ENCODE results near the gene FGFBP2.

FGFBP2 gene

DNA sequence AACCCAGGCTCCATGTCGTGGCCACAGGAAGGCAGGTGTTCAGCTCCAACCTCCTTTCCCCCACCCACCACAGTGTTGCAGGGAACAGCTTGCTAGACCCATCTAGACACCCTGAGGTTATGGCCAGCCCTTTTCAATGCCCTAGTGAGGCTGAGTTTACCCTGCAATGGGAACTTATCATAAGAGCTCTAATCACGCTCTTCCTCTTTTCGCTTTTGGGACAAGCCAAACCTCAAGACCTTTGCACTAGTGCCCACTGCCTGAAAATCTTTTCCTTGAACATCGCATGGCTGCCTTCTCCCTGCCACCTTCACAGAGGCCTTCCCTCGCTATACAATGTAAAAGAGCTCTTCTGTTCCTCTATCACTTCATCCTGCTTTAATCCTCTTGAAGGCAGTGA lies 2.4 kb upstream of the FGFBP2 start:
- no peak for DNase-seq

DNA sequence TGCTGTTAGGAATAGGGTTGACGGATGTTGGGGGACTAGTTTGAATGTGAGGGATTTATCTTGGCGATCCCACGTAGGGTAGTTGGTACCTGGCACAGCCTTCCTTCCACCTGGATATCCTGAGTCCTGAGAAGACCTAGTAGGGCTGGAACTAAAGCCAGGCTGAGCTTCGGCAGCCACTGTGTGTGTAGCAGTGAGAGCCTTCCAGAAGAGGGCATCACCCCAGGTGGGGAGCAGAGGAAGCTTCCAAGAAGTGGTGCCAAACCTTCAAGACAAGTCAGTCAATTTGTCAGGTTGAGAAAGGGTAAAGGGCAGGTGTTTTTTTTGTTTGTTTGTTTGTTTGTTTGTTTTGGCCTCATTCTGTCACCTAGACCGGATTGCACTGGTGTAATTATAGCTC lies 1.2 kb upstream of the FGFBP2 start:
- DNase-seq, result no peak

DNA sequence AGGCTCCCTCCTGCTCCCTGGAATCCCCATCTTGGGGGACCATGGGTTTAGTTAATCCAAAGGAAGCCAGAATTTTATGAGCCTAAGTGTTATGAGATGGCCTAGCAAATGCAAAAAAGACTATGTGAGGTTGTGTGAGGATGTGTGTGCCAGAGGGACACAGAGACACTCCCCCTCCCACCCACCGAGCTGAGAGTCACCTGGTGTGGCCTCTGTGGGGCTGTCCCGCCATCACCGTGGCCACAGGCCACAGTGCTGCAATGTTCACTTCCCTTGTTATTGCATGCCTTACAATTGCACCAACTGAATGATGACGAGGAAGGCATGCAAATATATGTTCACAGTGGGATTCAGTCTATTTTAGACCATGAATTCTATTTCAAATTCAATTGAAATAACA lies 601 bp upstream of the FGFBP2 start:
- DNase-seq, result peak; percentile 45 to 52

DNA sequence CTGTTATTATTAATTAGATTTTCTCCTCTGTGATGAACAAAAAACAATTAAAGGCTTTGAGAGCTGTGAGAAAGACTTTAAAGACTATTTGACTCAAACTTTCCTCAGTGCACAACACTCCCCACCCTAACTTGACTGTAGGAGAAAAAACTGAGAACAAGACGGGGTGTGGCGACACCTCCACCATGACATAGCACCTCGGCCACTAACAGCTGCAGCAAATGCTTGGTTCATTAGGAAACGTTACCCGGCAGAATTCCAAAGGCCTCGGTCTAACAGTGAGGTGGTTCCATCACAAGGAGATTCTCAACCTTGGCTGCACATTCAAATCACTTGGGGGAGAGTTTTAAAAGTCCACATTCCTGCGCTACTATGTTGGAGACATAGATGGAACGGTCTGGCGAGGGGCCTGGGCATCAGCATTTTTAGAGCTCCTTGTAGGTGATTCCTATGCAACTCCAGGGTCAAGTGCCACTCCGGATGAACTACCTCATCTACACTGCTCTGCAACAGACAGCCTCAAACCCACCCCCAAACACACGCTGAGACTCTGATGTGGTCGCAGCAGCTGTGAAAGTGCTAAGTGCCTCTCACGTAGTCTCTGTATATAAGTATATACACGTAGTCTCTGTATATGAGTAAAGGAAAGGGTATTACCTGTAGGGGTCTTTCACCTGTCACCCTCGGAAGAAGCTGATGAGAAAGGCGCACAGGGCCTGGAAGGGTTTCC lies 1.0 kb downstream of the FGFBP2 start:
- DNase-seq, result peak; percentile 43 to 51

DNA sequence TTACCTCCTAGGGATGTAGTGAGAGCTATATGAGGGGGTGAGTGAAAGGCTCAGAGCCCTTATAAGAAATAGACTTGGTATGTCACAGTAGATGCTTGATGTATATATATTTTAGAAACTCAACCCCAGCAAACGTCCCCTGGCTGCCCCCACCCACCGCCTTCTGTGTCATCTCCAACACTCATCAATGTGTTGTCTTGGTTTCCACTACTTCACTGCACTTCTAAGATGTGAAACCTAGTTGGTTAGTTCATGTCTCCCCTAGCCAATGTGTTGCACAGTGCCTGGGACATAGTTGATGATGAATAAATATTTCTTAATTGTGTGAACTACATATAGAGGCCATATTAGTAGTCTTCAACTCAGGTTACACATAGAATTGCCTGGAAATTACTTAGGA lies 4.4 kb downstream of the FGFBP2 start:
- no peak for DNase-seq

DNA sequence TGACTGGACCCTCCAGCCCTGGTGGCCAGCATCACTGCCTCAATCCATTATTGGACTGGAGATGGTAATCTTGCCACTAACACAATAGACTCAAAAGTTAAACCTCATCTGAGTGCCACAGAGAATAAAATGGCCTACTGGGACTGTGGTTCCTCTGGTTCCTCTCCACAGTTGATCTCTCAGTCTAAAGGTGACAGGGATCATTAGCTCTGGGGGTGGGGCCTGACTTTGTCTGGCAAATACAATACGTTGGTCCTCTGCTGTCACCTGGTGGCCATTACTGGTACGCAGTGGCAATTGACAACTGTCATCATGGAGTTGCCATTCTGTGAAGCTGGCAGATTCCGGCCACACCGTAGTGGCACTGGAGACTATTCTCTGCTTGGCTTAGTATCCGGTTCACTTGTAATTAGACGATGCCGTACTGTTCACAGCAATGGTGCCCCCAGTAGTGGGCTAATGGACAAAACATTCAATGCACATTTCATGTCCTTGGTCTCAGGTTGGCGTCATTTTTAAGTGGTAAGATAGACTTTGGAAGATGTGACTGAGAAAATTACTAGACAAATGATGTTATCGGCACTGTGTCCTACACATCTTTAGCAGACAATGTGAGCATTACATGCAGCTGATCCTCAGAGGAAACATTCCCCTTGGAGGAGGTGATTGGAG lies 6.7 kb downstream of the FGFBP2 start:
- DNase-seq, result peak; percentile 80 to 83

DNA sequence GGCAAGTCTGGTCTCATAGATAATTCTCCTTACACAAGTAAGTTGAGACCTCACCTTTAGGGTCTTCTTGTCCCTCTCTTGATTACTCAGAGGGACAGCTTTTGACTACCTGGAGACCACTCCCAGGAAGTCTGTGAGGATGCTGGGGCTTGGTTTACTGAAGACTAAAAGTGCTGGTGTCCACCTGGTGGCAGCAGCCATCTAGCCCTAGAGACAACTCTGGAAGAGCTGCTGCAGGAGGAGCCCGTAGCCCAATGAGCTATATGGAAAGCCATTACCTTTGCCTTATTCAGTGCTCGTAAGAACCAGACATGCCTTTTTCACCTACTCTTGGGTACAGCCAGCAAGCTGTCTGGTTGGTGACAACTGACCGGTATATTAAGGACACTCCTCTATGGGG lies 7.3 kb downstream of the FGFBP2 start:
- DNase-seq, result no peak

DNA sequence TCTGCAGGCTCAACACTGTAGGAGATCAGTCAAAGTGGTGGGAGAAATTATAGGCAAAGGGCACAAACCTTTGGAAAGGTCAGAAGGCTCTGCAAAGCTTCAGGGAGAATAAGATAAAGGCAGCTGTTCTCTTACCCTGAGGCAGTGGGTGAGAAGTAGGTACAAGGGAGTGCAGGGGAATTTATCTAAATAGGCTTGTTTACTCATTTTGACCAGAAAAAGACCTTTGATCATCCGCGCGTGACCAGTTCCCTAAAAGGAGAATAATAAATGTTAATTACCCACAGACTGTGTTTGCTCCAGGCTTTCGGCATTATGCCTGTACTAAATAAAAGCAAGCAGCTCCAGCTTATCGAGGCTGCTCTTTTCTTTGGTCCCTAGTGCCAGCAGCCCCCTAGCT lies 9.3 kb downstream of the FGFBP2 start:
- no peak for DNase-seq

DNA sequence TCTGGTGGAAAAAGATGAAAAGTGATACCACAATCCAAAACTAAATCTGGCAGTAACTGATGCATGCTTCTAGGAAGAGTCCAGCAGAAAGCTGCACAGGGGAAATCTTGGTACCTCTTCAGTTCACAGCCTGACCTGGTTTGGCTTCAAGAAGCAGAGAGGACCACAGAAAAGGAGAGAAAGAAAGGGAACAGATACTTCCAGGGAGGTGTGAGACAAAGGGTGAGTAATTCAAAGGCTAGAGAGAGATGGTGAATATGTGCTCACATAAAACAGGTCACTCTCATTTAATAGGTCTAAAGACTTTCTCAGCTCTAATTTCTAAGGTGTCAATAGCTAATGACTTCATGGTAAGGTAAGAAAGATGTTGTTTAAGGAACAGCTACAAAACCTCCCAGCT lies 11.2 kb downstream of the FGFBP2 start:
- no peak for DNase-seq

DNA sequence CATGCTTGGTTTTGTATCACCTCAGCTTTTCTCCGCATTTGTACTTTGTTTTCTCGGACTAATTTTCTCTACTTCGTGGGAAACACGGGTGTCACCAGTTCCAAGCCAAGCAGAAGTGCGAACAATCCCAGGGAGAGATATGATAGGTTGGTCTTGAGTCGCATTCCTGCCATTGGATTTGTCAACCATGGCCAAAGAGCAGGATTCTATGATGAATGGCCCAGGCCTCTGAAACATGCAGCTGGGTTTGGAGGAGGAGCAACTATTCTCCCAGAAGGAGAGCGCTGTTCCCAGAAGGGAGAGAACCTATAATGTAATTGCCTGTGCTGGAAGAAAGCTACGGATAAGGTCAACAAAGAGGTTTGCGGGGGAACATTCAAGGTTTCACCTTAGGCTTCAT lies 14.1 kb downstream of the FGFBP2 start:
- DNase-seq, result no peak

DNA sequence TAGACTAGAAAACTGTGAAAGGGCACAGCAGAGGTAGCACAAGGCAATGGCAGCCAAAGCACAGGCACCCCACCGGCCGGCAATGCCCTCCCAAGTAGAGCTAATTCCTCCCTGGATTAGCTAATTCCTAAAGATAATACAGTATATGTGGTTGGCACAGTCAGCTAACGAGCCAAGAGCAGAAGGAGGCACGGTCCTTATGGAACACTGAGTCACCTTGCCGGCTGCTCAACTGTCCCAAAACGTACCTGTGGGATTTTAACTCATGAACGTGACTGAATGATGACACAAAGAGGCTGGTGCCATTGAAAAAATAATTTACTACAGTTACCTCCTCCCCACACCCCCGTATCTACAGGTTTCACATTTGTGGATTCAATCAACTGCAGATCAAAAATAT lies 15.3 kb downstream of the FGFBP2 start:
- no peak for DNase-seq

DNA sequence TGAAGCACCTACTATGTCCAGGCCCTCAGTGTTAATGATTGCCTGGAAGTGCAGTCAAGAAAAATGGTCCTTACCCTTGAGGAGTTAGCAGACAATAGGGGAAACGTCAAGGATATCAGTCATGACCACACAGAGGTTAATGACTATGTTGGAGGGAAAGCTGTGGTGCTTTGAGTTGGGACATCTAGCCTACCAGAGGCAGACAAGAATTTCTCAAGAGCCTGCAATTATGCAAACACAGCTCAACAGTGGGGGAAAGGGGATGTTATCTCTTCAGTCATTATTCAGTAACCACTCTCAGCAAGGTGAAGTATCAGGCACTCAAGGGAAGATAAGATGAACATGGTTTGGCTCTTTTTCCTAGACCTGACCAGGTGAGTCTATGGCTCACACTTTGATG lies 17.5 kb downstream of the FGFBP2 start:
- no peak for DNase-seq

DNA sequence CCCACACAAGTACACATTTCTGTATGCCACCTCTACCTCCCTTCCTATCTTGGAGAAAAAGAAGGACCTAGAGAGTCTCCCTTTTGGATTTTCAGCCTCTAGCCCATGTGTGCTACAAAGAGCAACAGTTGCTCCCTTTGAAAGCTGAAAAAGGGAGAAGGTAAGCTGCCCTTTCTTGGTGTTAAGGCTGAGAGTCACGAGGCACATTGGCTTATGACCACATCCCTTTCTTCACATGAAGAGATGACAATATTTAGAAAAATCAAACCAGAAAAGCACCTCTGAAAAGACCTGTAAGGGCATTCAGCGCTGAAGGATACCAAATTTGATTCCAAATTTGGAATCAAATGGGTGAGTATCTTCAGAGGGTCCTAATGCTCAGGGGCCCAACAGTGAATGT lies 18.1 kb downstream of the FGFBP2 start:
- no peak for DNase-seq

DNA sequence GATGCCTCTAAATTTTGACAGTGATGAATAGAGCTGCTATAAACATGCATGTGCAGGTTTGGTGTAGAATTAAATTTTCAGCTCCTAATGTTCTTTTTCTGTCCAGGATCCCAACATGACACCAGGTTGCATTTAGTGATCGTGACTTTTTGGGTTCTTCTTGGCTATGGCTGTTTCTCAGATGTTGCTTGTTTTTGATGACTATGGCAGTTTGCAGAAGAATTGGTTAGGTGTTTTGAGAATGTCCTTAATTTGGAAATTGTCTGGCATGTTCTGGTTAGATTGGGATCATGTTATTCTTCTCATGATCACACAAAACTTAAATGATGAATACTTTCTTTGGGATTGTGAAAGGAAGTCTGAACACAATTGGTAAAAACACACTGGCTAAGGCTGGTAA lies 20.7 kb downstream of the FGFBP2 start:
- DNase-seq, result no peak

DNA sequence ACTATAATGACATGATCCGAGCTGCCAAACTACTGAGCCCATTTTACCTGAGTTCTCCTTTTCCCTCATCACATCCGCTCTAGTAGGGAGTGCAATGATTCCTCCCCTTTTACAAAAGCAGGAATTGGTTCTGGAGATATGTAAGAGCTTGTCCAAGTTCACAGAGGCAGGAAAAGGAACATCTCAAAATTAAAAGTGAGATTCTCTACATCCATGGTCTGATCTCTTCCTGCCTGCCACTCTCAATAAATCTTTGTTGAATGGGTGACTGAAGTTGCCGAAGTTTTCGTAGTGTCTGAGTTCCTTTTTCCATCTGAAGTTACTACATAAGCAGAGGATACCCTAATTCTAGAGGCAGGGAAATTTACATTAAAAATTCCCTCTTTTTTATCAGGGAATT lies 24.3 kb downstream of the FGFBP2 start, which contains the start of gene FGFBP1:
Gene FGFBP1 (minus strand): TSS at position 101 of the 400 bp plus-strand sequence. CDS start 2,108 bp downstream, outside the sequence.
- no peak for DNase-seq

DNA sequence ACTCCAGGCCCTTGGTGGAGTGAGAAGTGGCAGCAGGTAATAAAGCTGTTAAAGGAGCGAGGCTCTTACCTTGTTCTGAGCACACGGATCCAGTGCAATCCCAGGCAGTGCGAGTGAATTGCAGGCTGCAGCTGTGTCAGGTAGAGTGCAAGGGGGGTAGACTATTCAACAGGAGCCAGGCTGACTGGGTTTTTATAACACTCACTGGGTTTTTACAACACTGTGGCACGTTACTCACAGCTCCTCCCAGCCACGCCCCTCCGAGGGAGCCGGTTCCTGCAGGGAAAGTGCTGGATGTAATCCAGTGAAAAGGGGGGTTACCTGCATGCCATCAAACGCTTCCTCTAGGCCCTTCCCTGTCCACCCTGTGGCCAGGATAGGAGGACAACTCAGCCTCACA lies 24.8 kb downstream of the FGFBP2 start:
- DNase-seq, result no peak

DNA sequence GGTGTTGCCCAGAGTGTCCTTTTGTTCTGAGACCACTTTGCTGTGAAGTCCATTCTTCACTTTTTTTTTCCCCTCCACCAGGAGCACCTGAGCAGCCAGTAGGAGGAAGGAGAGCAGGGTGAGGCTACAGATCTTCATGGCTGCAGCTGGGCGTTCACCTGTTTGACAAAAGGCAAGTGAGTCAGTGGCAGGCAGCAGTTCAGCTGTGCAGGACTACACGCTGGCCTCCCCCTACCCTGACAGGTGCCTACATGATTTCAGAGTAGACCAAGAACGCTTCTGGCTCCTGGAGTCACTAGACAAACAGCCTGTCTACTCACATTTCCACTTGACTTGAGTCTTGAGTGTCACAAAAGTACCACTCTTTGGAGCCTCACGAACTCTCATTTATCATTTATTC lies 26.5 kb downstream of the FGFBP2 start:
- no peak for DNase-seq

DNA sequence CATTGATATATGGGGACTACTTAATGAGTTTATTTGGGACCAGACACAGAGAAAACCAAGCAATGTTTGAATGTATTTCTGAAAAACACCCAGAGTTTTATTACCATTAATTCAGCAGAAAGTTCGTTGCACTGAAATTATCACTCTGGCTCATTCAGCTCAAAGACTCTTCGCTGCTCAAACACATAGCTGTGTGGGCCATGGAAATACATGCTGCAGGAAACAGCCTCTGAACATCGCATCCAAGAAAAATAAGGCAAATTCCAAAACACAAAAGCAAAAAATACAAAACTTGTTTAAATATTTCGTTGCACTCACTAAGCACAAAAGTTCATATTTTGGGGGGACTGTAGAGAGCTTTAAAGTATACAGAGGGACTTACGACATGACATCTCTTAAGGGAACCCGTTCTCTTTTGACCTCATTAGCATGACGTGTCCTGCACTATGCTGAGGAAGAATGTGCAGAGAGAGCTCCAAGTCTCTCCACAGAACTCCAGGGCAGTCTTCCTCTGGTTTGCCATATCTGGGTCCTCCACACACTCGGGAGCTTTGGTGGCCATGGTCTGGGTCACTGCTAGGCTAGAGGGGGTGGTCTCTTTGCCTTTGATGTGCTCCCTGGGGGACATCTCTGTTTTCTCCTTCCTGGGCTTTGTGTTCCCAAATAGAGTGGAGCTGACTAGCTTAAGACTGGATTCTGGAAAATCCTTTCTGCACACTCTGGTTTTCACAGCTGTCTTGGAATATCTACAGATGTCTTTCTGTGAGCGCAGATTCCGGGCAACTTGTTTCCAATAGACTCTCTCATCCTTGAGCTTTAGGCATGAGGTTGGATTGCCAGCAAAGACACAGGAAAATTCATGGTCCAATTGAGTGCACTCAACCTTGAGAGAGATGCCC lies 27.2 kb downstream of the FGFBP2 start:
- DNase-seq, result no peak

DNA sequence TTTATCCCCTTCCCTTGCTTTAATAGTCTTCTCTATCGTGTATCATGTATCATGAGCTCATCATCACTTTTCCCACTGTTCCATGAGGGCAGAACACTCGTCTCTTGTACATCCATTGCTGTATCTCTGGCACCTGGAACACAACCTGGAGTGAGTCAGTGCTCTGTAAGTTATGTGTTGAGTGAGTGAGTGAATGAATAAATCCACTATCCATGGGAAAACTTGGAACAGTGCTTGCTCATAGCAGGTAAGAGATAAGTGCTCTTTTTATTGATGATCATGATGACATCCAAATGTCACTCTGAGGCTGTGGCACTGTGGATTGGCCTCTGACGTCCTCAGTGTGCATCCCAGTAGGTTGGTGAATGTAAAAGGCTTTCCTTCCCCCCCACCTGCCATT lies 28.7 kb downstream of the FGFBP2 start:
- DNase-seq, result no peak

DNA sequence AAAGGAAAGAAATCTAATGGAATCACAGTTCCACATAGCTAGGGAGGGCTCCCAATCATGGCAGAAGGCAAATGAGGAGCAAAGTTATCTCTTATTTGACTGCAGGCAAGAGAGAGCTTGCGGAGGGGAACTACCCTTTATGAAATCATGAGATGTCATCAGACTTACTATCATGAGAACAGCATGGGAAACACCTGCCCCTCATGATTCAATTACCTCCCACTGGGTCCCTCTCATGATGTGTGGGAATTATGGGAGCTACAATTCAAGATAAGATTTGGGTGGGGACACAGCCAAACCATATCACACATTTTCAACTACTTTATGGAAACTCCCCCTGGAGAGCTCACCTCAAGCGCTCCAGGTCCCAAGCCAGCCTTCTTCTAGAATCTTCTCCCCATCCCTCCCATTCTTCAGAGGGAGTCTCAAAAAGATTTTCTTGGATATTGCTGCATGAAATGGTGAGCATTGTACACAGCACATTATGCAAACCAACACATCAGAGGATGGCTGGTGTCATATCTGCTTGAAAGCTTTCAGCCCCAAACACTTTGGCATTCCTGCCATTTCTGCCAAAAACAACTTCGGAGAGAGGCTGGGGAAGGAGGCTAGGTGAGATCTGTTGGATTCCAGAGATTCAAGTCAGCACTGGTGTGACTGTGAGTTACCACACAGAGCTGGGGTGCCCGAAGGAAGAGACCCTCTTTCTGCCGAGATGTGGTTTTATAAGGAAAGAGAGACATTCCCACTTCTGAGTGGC lies 31.3 kb downstream of the FGFBP2 start:
- DNase-seq, result no peak

DNA sequence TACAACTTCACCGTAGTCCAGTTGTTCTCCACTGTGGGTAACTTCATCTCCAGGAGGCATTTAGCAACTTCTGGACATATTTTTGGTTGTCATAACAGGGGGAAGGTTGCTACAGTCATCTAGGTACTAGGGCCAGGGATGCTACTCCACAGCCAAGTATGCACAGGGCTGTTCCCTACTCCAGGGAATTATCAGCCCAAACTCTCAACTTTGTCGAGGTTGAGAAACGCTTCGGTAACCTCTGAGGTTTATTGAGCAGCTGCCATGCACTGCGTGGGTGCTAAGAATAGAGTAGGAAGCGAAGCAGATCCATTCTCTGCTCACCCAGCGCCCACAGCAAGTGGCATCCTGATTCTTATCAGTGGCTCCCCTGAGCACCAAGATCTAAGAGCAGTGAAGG lies 32.7 kb downstream of the FGFBP2 start:
- no peak for DNase-seq

DNA sequence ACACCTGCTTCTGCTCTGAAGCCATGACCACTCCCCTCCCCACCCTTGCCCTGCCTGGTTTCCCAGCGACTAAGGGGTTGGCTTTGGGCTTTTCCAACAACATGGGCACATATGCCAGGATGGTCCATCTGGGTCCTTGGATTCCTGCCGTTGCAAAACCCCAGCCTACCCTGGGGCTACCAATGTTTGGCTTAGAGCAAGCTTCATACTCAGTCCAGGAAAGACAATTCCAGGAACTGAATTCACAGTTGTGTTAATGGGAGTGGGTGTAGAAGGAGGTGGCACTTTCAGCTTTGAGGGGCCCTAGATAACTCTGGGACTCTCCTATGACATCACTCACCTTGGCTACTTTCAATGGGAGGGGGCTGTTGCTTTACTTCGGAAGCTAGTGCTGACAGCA lies 33.4 kb downstream of the FGFBP2 start:
- no peak for DNase-seq

DNA sequence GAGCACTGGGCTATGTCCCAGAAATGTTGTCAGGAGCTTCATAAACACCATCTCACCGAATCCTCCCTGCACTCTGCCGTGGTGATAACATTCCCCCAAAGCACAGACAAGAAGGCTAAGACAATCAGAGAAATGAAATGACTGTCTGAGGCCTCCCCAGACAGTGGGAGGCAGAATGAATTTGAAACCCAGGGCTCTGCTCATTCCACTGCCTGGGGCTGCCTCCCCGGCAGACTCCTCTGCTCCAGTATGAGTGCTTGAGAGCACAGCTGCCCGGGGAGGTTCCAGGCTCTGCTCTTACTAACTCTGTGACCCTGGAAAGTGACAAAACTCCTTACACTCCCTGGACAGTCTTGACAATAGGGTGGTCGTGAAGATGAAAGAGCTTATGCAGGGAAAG lies 34.1 kb downstream of the FGFBP2 start:
- no peak for DNase-seq
